HG02884 (cell line): Measurements from ENCODE around the gene LINGO4.

Experiments
- ATAC-seq: cut with Tn5 transposase; IDR thresholded peaks from one replicate; pipeline ENCODE4 v1.9.1; 2021; ENCODE audit warnings: mild to moderate bottlenecking, moderate library complexity; ENCODE audit not compliant: unreplicated experiment

LINGO4 gene

GRCh38 chr1:151814971-151815545, 9.8 kb upstream of the LINGO4 start:
- ATAC-seq = no peak

- ATAC-seq = no peak
These were observed 9.2 kb upstream of the LINGO4 start for GRCh38 chr1:151814426-151814825.

- ATAC-seq = no peak
These were observed 8.2 kb upstream of the LINGO4 start for GRCh38 chr1:151813271-151813977.

DNA sequence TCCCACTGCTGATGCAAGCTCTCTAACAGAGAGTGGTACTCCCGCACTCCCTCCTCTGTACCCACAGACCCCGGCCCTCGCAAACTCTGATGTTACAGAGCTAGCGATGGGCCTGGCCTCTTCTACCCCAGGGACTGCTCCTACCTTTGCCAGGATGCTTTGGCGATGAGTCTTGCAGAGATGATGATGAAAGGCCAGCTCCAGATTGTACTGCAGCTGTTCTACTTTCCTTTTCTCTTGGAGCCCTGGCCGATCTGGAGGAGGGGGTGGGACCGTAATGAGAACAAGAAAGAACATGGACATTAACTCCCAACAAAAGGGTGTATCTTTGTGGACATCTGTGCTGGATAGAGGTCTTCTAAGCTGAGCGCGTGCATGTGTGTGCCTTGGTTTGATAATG, 6.0 kb upstream of the LINGO4 start:
- no peak for ATAC-seq

- no peak for ATAC-seq
These were observed 4.9 kb upstream of the LINGO4 start for GRCh38 chr1:151809985-151810556.

DNA sequence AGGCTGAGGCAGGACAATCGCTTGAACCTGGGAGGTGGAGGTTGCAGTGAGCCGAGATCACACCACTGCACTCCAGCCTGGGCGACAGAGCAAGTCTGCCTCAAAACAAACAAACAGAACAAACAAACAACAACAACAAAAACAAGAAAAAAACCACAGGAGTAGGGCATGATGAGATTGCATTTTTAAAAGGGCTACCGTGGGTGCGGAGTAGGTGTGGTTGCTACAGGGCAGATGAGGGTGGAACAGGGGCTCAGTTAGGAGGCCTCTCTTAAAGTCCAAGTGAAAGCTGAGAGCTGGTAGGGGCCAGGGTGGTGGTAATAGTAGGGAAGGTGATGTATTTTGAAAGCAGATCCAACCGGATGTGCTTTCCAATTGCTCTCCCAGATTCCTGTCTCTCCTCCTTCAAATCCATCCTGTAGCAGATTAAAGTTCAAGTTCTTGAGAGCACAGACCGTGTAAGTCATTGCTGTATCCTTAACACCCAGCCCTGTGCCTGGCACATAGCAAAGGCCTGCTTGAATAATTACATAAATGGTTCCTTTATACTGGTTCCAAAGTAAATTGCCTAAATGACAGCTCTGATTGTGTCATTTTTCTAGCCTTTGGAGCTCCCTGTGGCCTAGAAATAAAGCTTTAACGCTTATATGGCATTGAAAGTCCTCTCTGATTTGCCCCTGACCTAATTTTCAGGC, 4.2 kb upstream of the LINGO4 start:
- ATAC-seq = no peak

GRCh38 chr1:151807766-151808165, 2.5 kb upstream of the LINGO4 start:
- no peak for ATAC-seq

- ATAC-seq = no peak
These were observed 1.9 kb upstream of the LINGO4 start for GRCh38 chr1:151807131-151807530.

- ATAC-seq = no peak
These were observed 951 bp upstream of the LINGO4 start for GRCh38 chr1:151806170-151806569.

- no peak for ATAC-seq
These were observed 1.3 kb downstream of the LINGO4 start for GRCh38 chr1:151803915-151804314.

- no peak for ATAC-seq
These were observed 2.1 kb downstream of the LINGO4 start for GRCh38 chr1:151803164-151803563.

GRCh38 chr1:151802372-151802771, 2.8 kb downstream of the LINGO4 start:
- no peak for ATAC-seq

DNA sequence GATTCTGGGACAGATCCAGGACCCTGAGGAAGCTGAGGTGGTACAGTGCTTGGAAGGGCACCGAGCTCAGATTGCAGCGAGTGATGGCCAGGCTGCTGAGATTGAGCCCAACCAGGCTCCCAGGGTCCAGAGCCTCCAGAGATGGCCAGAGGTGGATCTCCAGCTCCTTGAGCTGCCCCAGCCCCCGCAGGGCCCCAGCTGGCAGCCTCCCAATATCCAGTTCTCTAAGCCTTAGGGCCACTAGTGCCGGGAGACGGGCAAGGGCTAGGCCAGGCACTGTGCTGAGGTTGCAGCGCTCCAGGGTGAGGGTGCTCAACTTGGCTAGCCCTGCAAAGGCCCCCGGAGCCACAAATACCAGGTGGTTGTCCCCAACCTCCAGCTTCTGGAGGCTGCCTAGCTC, 3.4 kb downstream of the LINGO4 start:
- ATAC-seq = no peak

GRCh38 chr1:151801310-151801820, 3.9 kb downstream of the LINGO4 start:
- no peak for ATAC-seq

DNA sequence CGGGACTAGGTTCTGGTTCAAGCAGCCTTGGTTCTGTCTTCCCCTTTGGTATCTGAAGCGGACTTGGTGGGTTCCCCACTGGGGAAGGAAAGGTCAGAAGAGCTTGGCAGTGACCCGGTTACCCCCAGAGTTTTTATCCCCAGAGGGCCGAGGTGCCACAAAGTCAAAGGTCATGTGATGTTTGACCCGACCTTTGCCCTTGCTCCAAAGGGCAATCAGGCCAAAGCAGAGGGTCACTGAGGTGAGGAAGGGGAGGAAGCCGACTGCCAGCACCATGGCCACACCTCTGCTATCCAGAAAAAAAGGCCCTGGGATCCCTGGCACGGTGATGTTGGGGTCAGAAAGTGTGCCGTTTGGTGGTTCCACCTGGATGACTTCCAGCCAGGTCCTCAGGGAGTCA, 4.4 kb downstream of the LINGO4 start:
- ATAC-seq = no peak

DNA sequence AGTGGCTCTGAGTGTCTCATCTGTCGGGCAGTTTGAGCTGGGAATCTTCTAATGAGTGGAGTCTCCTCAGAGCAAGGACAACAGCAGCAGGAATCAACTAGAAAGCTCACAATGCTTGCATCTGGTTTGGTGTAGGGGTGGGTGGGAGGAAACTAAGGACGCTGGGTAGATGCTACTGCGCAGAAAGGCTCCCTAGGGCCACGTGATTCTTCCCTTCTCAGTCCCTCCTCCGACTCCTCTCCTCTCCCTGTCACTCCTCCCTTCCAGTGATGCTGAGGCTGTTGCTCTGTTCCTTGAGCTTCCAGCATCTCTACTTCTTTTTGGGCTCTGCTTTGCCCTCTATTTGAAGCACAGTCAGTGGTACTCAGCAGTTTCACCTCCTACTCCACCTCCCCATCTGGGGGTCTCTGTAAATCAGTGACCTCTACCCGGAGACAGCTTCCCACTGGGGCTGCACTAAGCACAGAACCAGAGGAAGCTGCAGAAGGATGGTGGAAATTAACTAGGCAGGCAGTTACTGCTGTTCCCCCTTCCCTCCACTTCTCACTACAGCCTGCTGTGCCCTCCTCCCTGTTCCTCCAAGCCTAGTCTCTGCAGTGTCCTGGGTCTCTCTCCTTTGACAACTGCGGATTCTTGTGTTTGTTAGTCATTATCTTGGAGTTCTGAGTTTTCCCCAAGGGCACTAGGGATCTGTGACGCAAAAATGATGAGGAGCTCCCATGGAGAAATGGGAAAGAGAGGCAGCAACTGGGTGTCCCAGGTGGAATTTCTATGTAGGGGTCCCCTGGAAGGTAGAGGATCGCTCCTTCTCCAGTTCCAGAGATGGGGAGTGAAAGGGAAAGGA, 5.8 kb downstream of the LINGO4 start:
- no peak for ATAC-seq

DNA sequence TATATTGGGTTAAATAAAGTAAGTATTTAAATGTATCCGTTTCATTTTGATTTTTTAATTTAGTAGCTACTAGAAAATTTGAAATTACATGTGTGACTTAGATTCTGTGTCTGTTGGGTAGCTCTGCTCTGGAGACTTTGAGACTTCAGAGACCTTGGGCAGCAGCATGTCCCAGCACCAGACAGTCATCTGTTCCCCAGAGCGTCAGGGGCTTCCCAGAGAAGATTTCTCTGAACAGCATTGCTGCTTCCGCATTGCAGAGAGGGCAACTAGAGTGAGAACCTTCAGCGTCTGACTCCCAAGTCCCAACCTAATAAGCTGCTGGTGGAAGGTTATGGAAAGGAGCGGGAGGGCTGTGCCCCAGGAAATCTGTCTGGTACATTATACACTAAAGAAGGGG, 6.6 kb downstream of the LINGO4 start:
- ATAC-seq = no peak

GRCh38 chr1:151790940-151791651, 14.1 kb downstream of the LINGO4 start:
- ATAC-seq = no peak

DNA sequence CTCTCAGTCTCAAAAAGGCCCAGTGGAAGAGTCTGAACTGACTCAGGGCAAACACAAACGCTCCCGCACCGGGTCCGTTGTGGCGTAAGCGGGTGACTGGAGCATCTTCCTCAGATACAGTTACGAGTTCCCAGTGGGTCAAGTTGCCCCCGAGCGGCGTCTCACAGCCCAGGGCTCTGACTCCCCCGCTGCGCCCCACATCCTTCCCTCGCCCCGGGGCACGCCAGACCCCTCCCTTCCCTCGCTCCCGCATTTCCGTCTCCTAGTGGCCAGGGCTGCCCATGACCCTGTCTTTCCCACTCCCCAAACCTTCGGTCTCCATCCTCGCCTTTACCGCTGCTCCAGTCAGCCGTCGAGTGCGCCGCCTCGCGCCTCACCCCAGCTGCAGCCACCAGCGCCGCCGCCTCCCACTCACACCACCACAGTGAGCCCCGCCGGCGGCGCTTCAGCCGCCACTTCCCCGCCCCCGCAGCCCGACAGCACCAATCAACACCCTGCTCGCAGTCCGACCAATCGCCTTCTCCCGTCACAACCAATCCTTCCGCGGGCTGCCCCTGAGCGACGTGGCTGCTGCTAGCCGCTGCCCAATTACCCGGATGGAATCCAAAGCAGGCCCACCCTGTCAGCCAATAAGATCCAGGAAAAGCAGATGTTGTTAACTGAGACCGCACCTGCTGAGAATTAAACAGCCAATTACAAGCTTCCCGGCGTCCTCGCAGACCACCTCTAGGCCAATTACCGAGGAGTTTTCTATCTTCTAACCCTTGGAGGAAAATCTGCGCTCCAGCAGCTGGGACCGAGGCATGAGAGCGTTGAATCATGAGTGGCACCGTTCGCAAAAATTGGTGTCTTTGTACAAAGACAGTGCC, 14.9 kb downstream of the LINGO4 start, which contains the start of gene TDRKH:
Gene TDRKH (minus strand): TSS at position 430 of the 869 bp plus-strand sequence. CDS start 7,478 bp downstream, outside the sequence.
- ATAC-seq = peak; percentile 89
